ENCODE results near the gene STAG2. TPM values are rescaled to one million over a fixed set of nuclear protein-coding genes. Genes with fewer than 3 reads are reported as not detected.

Gene STAG2
- total RNA-seq = 10 to 100 TPM; 19.8 to 42.0 (median 27.0) TPM
- 10 to 100 TPM; 10.4 to 20.8 TPM for polyA plus RNA-seq
- long read RNA-seq, donor 1, full-length matches to known transcripts = 8 of 39 reads
- long read RNA-seq, donor 1, partial matches to known transcripts = 9 of 39 reads
- long read RNA-seq, donor 1, other reads (novel, unspliced or antisense) = 22 of 39 reads
- long read RNA-seq, donor 2, full-length matches to known transcripts = 8 of 35 reads
- long read RNA-seq, donor 2, partial matches to known transcripts = 10 of 35 reads
- long read RNA-seq, donor 2, other reads (novel, unspliced or antisense) = 17 of 35 reads
- long read RNA-seq, donor 3, full-length matches to known transcripts = 3 of 26 reads
- long read RNA-seq, donor 3, partial matches to known transcripts = 5 of 26 reads
- long read RNA-seq, donor 3, other reads (novel, unspliced or antisense) = 18 of 26 reads

DNA sequence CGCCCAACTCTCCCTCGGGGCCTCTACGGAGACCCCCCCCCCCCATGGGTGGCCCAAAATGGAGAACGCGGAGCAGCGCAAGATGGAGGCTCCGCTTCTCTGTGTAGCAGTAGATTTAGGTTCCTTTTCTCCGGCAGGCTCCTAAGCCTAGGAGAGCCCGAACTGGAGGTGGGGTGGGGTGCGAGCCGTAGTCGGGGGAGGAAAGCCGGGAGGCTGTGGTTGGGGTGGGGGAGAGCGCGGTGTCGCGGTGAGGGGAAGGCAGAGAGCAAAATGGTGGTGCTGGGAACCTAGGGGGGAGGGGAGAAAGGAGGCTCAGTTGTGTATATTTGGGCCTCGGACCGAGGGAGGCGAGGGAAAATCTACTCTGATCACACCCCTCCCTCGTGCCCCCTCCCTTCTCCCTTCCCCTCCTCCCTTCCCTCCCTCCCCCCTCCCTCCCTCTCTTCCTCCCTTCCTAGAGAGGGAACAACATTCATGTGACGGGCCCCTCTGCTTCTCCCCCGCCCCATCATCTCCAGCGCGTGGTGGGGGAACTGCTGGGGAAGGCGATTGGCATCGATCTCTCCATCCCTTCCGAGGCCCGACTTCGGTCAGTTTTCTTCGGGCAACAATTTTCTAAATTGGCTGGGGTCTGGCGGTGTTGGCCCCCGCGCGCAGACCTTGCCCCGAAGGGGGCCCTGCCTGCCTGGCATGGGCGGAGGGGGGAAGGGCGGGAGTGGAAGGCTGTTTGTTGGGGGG lies at the start of gene STAG2:
Gene STAG2, plus strand, starts transcription at position 439 of the 738 bp plus-strand sequence. CDS start 60,922 bp downstream, outside the sequence.
- peak within 1 kb of the TSS; percentile 94 to 100 (median 99) for H3K27ac ChIP-seq
- H3K4me1 ChIP-seq = peaks cover 0 to 27% (median 10%) of the 10 kb centered on the region in 12 donors
- peak within 1 kb of the TSS; percentile 51 to 97 (median 80) for H3K4me3 ChIP-seq
- no peaks in the 10 kb centered on the region for H3K9me3 ChIP-seq
- H3K36me3 ChIP-seq = no peaks in the 10 kb centered on the region
- DNase-seq (peak; percentile 69 to 83 (median 81)), ATAC-seq (peak; percentile 52 to 70 (median 68))
- intact Hi-C loops (cut with DNase I) = loop anchor here in 5 of 10 donors (5.0 to 10.0 kb wide), 4 partner anchors 51 to 63 kb away; no protein-coding TSS in a partner anchor
- no peaks in the 10 kb centered on the region for H3K27me3 ChIP-seq
- no peak for TF ChIP-seq POLR2A (IDR thresholded peaks at IDR 0.05)
- TF ChIP-seq, protein P1, sequence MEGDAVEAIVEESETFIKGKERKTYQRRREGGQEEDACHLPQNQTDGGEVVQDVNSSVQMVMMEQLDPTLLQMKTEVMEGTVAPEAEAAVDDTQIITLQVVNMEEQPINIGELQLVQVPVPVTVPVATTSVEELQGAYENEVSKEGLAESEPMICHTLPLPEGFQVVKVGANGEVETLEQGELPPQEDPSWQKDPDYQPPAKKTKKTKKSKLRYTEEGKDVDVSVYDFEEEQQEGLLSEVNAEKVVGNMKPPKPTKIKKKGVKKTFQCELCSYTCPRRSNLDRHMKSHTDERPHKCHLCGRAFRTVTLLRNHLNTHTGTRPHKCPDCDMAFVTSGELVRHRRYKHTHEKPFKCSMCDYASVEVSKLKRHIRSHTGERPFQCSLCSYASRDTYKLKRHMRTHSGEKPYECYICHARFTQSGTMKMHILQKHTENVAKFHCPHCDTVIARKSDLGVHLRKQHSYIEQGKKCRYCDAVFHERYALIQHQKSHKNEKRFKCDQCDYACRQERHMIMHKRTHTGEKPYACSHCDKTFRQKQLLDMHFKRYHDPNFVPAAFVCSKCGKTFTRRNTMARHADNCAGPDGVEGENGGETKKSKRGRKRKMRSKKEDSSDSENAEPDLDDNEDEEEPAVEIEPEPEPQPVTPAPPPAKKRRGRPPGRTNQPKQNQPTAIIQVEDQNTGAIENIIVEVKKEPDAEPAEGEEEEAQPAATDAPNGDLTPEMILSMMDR (IDR thresholded peaks at IDR 0.05) = no peak
- 1 to 44% (median 22%) methylated on average over 33 to 38 of the region's 38 CpGs for WGBS, 4 donors

DNA sequence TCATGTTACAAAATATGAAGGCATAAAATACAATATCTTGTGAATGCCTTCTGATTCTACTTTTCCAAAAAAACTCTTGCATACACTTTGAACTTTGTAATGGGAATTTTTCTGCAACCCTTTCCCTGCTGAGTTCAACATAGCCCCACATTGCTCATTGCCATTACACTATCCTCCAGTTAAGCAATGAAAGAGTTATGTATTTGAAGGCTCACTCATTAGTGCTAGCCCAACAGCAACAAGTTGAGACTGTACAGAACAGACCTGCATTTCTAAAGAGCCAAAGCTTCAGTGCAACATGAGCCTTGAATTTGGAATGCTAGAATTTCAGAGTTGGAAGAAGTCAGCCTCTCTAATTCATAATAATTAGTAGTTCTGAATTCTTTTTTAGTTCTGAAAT lies 44.4 kb upstream of the STAG2 start:
- H3K27me3 ChIP-seq = no peaks in the 10 kb centered on the region
- H3K36me3 ChIP-seq = no peaks in the 10 kb centered on the region
- H3K4me1 ChIP-seq = no peaks in the 10 kb centered on the region
- H3K27ac ChIP-seq = no peak overlapping the region
- TF ChIP-seq POLR2A (IDR thresholded peaks at IDR 0.05) = no peak
- TF ChIP-seq, protein P1 (IDR thresholded peaks at IDR 0.05) = no peak
- ATAC-seq (no peak), DNase-seq (no peak)
- intact Hi-C loops (cut with DNase I) = no loop called here
- no peak overlapping the region for H3K4me3 ChIP-seq
- H3K9me3 ChIP-seq = no peaks in the 10 kb centered on the region

- no peak for DNase-seq
- no peaks in the 10 kb centered on the region for H3K9me3 ChIP-seq
- H3K4me3 ChIP-seq = no peak overlapping the region
- no peaks in the 10 kb centered on the region for H3K4me1 ChIP-seq
- intact Hi-C loops (cut with DNase I) = no loop called here
- no peak for ATAC-seq
- no peak for TF ChIP-seq POLR2A (IDR thresholded peaks at IDR 0.05)
- TF ChIP-seq, protein P1 (IDR thresholded peaks at IDR 0.05) = no peak
- no peak overlapping the region for H3K27ac ChIP-seq
- H3K36me3 ChIP-seq = no peaks in the 10 kb centered on the region
- H3K27me3 ChIP-seq = no peaks in the 10 kb centered on the region
- 63 to 81% (median 71%) methylated on average over 4 of the region's 4 CpGs for WGBS, 4 donors
Measured at GRCh38 chrX:123918106-123918721, 43.3 kb upstream of the STAG2 start.
